ENCODE data around the gene FAM20C.
"Not testable (repeated sequence)": the region's sequence is repeated elsewhere in the genome, so short reads cannot be mapped to it uniquely, and the experiment has no call there.

FAM20C gene

DNA sequence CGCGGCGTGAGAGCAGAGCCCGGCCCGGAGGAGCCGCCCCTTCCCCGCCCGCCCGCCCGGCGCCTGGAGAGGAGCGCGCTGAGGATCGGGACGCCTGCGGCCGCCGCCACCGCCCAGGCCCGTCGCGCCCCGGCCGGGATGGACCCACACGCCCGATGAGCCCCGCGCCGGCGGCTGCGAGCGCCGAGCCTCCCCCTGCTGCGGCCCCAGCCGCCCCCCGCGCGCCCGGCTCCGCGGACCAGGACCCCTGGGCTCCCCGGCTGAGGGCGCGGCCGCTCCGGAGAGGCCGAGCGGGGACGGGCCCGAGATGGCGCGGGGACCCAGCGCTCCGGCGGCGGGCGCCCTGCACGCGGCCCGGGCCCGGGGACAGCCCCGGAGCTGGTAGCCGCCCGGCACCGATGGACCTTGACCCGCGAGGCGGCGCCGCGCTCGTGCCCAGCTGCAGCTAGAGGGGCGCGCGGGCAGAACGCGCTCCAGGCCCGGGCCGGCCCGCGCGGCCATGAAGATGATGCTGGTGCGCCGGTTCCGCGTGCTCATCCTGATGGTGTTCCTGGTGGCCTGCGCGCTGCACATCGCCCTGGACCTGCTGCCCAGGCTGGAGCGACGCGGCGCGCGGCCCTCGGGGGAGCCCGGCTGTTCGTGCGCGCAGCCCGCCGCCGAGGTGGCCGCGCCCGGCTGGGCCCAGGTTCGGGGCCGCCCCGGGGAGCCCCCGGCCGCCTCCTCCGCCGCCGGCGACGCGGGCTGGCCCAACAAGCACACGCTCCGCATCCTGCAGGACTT is 520 bp downstream of the FAM20C start:
- DNase-seq (ENCODE audit: low read depth) = no peak

- no peak for DNase-seq (ENCODE audit: low read depth)
Observed at GRCh38 chr7:193481-194251, 1.3 kb downstream of the FAM20C start.

GRCh38 chr7:194252-195009 is 2.1 kb downstream of the FAM20C start:
- no peak for DNase-seq (ENCODE audit: low read depth)

DNA sequence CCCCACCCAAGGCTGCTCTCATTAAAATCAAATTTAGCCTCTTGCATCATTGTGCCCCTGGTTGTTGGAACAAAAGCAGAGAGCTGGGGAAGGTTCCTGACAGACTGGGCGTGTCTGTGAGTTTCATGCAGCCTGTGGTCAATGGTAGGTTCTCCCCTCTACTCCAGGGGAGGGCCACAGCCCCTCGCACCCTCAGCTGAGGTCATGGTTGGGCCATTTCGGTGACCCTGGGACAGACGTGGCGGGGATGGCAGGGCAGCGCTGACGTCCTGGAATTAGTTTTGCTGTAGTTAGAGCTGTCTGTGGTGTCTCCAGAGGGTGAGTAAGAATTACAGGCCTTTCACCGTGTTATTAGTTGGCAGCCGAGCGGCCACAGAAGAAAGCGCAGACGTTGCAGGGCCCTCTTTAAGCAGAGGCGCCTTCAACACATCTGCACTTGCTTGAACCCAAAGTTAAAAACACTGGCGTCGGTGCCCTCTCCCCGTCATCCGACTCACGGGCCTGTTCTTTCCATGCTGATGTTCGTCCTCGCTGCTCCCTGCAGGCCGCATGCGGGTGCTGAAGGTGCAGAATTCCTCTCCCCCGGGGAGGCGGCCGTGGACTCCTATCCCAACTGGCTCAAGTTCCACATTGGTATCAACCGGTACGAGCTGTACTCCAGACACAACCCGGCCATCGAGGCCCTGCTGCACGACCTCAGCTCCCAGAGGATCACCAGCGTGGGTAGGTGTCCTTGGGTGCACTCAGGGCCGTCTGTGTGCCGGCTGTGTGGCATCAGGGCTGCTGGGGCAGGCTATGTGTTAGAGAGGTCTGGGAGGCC is 2.8 kb downstream of the FAM20C start:
- no peak for DNase-seq (ENCODE audit: low read depth)

DNA sequence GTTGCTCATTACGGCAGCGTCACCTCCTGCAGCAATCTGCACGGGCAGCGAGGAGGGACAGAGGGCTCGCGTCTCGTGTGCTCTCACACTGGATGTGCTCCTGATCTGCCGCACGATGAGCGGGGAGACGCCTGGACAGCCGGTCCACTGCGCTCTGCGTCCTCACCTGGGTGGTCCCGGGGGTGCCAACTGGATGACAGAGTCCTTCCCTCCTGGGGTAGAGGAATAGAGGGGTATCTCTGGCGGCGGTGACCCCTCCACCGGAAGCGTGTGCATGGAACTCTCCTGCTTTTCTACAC is 3.4 kb downstream of the FAM20C start:
- no peak for DNase-seq (ENCODE audit: low read depth)

- no peak for DNase-seq (ENCODE audit: low read depth)
Observed at GRCh38 chr7:196283-196682, 3.9 kb downstream of the FAM20C start.

DNA sequence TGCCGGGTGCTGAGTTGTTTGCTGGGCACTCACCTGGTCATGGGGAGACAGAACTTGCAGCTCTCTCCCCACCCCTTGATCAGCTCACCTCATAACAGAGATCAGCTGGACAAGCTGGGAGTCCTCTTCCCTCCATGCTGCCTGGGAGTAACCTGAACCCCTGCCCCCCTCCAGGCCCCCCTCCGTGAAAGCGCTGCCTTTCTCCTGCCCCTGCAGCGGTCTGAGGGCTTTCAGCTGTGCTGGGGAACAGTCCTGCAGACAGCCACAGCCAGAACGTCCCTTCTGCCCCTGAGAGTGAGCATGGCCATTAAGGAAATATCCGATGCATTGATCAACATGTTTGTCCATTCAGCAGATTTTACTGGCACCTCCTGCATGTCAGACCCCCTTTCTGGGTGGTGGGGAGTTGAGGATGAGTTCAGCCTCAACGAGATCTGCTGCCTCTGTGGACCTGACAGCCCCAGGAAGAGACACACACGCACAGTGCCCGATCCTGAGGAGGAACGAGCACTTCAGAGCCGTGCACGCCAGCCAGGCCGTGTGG is 4.5 kb downstream of the FAM20C start:
- DNase-seq (ENCODE audit: low read depth) = no peak

DNA sequence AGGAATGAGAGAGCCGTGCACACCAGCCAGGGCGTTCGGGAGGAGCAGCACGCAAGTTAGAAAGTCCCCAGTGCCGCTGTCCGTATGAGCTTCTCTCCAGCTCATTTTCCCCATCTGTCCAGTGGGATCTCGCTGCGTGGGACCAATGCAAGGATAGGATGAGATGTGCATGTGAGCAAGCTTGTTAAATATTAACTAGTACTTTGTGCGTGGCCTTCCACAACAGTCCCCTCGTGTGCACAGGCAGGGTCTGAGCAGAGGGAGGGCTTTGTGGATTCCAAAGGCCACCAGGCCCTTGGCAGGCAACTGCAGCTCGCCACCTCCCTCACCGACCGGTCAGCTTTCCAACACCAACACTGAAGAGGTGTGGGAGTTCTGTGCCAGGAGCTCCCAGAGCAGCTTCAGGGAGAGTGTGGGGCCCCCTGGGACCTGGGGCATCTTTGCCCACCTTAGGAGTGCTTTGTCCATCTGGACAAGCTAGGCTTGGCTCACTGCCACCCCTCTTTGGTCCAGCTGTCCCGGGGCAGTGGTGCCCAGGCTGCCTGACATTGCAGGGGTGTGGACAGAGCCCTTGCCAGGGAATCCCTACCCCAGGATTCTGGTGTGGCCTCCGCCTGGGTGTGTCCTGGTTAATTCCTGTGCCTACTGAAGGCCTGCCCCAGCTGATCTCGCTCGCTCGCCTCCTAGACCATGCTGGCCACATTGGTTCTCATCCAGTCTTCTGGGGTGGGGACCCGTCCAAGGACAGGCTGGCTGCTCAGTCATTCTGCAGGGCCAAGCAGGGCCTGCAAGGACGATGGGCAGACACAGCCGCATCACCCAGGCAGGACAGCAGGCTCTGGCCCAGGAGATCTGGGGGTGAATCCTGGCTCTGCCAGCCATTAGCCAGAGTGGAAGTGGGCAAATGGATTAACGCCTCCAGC is 5.3 kb downstream of the FAM20C start:
- DNase-seq (ENCODE audit: low read depth) = no peak

GRCh38 chr7:199483-200249 is 7.3 kb downstream of the FAM20C start:
- no peak for DNase-seq (ENCODE audit: low read depth)

GRCh38 chr7:200290-200689 is 7.9 kb downstream of the FAM20C start:
- DNase-seq (ENCODE audit: low read depth) = no peak

DNA sequence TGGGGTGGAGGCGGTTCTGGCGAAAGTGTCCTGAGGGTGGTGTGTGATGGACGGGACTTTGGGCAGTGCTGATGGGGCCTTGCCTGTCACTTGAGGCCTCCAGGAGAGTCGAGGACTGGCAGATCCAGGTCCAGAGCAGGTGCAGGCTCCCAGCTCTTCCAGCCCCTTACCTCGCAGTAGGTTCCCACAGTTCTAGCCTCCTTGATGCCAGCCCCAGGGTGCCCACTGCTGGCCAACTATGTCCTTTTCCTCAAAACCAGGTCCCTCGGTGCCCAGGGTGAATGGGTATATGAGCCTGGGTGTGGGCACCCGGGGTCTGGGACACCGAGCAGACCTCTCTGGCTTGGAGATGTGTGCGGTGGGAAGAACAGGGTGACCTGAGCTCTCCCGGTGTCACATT is 8.3 kb downstream of the FAM20C start:
- DNase-seq (ENCODE audit: low read depth) = no peak

DNA sequence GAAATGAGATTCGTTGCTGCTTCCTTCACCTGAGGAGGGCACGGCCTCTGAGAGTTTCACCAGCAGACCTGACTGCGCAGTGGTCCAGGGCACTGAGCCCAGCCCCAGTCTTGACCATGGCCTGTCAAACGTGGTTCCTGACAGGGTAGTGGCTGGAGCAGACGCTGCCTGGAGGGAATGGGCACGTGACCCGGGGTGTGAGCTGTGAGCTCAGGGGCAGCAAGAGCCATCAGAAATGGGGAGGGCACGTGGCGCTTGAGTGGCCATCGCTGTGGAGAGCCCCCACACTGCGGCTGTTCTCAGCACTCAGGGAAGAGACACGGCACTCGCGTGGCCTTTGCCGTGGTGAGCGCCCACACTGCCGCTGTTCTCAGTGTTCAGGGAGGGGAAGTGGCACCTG is 12.0 kb downstream of the FAM20C start:
- DNase-seq (ENCODE audit: low read depth) = no peak

- no peak for DNase-seq (ENCODE audit: low read depth)
Observed at GRCh38 chr7:205115-206010, 13.0 kb downstream of the FAM20C start.

GRCh38 chr7:206351-206750 is 14.0 kb downstream of the FAM20C start:
- DNase-seq (ENCODE audit: low read depth) = not testable (repeated sequence)

DNA sequence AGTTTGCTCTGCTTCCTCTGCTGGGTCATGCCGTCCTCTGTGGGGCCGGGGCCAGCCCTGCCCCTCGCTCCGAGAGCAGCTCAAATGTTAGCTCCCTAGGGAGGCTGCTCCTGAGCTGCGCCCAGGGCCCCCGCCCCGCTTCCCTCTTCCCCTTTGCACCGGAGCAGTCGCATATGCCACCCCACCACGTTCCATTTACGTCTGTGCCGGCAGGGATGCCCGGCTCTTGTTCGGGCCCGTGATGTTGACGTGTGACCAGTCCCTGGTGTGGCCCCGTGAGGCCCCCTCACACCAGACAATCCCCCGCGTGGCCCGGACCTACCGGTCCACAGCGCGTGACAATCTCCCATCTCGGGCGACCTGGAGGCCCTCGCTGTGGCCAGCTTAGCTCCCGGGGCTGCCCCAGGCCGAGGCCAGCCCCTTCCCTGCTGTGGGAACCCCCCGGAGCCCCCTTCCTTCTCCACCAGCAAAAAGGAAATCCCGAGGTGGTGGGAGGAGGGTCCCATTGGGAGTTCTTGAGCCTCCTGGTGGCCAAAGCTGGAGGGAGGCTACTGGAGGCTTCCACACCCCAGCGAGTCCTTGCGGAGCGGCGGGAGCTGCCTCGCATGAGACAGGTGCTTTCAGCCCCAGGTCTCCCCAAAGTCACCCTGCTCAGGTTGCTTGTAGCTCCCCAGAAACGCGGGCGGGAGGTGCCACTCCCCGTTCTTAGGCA is 15.2 kb downstream of the FAM20C start:
- no peak for DNase-seq (ENCODE audit: low read depth)

DNA sequence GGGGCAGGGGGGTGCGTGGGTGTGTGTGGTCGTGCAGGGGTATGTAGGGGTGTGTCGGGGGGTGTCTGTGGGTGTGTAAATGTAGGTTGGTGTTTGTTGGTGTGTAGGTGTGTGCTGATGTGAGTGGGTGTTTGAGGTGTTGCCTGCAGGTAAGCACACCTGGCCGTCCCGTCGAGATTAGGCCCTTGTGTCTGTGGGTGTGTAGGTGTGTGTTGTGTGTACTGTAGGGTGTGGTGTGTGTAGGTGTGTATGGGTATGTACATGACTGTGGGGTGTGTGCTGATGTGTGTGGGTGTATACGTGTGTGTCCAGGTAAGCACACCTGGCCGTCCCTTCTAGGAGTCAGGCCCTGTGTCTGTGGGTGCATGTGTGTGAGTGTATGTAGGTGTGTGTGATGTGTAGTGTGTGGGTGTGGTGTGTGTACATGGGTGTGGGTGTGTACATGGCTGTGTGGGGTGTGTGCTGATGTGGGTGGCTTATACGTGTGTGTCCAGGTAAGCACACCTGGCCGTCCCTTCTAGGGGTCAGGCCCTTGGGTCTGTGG is 15.8 kb downstream of the FAM20C start:
- no peak for DNase-seq (ENCODE audit: low read depth)

DNA sequence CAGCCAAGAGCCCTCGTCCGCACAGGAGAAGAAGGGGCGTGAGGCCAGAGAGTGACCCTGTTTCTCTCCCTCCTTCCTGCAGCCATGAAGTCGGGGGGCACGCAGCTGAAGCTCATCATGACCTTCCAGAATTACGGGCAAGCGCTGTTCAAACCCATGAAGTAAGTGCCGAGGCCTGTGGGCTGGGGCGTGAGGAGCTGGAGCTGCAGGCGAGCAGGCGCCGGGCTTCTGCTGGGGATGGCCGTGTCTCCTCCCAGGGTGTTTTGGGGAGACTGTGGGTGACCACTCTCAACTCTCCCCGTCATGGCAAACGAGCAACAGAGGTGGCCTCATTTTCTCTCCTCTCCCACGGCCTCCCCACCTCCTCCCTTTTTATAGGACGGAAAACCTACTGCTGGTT is 16.4 kb downstream of the FAM20C start:
- no peak for DNase-seq (ENCODE audit: low read depth)

DNA sequence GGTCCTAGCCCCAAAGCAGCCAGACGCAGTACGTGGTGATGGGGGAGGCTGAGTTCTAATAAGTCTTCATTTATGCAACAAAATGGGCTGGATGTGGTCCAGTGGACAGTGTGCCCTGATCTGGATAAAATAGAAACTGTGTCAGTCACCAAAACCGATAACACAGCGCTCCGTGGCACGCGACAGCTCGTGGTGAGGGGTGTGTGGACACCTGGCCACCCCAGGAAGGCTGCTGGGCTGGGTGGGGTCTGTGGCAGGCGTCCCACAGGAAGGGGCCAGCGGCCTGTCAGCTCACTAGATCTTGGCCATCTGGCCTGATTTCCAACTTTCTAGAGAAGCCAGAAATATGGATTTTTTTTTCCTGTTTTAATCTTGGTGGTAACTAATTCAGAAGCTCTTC is 17.0 kb downstream of the FAM20C start:
- no peak for DNase-seq (ENCODE audit: low read depth)
